ENCODE measurements around the gene RNF34. TPM values are rescaled to one million over a fixed set of nuclear protein-coding genes. Genes with fewer than 3 reads are reported as not detected.

RNF34 gene
- total and polyA plus RNA-seq, 2 of the 13 experiments (the other 11 are each of a cell fraction or from before 2014, with no cell fraction given): 36.8 to 53.2 TPM

GRCh38 chr12:121351820-121352681, 47.9 kb upstream of the RNF34 start, which contains the start of gene ANAPC5 (continued):
- no peak; the same call in 1 of the 2 replicates for TF ChIP-seq NKX3-1 (CRISPR knock-in tag; IDR thresholded peaks at IDR 0.05)
- TF ChIP-seq ISX (CRISPR knock-in tag; conservative IDR thresholded peaks at IDR 0.05): no peak
- TF ChIP-seq RNF219 (CRISPR knock-in tag; IDR thresholded peaks at IDR 0.05): peak; percentile 51; the same call in 1 of the 2 replicates
- peak; percentile 85 for TF ChIP-seq TFDP1 (CRISPR knock-in tag; IDR thresholded peaks at IDR 0.05; ENCODE audit: borderline replicate concordance)
- no peak for TF ChIP-seq ZNF530 (CRISPR knock-in tag; IDR thresholded peaks at IDR 0.05; ENCODE audit: low read depth)
- peak; percentile 53; the same call in 1 of the 2 replicates for TF ChIP-seq ZNF362 (CRISPR knock-in tag; IDR thresholded peaks at IDR 0.05; ENCODE audit: borderline replicate concordance)
- TF ChIP-seq ARID3A (IDR thresholded peaks at IDR 0.05; ENCODE audit: low read depth, low read length): no peak; the same call in 1 of the 2 replicates
- TF ChIP-seq ZNF564 (CRISPR knock-in tag; IDR thresholded peaks at IDR 0.05): peak; percentile 76
- peak; percentile 68 for TF ChIP-seq ZGPAT (CRISPR knock-in tag; IDR thresholded peaks at IDR 0.05)
- TF ChIP-seq KDM1A (CRISPR knock-in tag; IDR thresholded peaks at IDR 0.05): no peak
- TF ChIP-seq GATAD1 (CRISPR knock-in tag; IDR thresholded peaks at IDR 0.05): peak; percentile 98
- TF ChIP-seq ZNF510 (CRISPR knock-in tag; IDR thresholded peaks at IDR 0.05; ENCODE audit: low read depth): peak; percentile 82; the same call in 1 of the 2 replicates
- no peak for TF ChIP-seq SYNCRIP (IDR thresholded peaks at IDR 0.05; ENCODE audit: insufficient read depth, low read depth, low read length)
- no peak for TF ChIP-seq ZBTB39 (CRISPR knock-in tag; IDR thresholded peaks at IDR 0.05)
- TF ChIP-seq PRPF4 (IDR thresholded peaks at IDR 0.05; ENCODE audit: low read depth, low read length, poor library complexity, severe bottlenecking): no peak
- 0 out of 2 replicates have a peak, but pooled peaks have one; percentile 69 for TF ChIP-seq ZNF772 (CRISPR knock-in tag; IDR thresholded peaks at IDR 0.05)
- peak; percentile 76 for TF ChIP-seq ZSCAN25 (CRISPR knock-in tag; IDR thresholded peaks at IDR 0.05)
